HG02973 (cell line): Measurements from ENCODE around the gene MAML2.

Experiments
- ATAC-seq: cut with Tn5 transposase; IDR thresholded peaks from one replicate; pipeline ENCODE4 v1.9.1; 2021; ENCODE audit warnings: moderate library complexity; ENCODE audit not compliant: unreplicated experiment

The MAML2 gene

DNA sequence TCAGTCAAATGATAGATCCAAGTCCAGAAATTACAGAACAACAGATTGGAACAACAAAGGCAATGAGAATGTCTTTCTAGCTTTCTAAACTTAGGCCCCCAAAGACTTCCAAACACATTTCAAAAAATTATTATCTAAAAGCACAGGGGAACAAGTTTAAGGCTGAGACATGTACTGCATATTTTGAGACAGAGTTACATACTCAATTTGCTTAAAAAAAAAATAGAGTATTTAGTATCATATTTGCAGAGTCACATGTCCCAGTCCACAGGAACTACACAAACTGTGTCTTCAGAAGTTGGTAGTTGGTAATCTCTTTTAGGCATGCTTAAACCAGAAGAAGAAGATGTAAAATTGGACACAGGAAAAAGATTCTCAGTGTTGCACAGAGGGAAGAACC lies 127.2 kb downstream of the MAML2 start:
- peak; percentile 7 for ATAC-seq

DNA sequence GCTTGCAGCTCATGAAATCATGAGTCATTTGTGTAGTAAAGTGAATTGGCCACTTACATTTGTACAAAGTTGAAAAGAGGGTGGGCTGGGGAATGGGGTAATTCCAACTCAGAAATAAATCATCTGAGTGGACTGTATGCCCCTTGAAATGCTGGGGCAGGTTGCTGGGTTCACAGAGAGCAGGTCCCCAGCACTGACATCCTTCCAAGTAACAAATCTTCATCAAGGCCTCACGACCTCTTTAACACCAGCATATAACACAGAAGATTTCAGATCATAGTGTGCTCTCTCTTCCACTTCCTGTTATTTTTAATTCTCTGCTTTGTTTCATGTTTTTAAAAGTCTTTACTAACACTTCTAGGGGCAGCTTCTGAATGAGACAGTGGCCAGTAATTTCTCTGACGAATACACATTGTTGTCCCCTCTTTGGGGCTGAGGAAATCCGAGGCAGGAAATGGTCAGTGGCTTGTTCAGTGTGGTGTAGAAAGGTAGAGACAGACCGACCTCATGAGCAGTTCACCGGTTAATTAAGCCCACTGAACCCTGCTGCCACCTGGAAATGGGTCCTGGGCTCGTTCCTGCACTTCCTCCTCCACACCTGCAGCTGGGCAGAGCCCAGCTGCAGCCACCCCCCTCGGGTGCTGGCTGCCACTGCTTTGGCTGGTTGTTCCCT lies 127.7 kb downstream of the MAML2 start:
- ATAC-seq: peak; percentile 64

DNA sequence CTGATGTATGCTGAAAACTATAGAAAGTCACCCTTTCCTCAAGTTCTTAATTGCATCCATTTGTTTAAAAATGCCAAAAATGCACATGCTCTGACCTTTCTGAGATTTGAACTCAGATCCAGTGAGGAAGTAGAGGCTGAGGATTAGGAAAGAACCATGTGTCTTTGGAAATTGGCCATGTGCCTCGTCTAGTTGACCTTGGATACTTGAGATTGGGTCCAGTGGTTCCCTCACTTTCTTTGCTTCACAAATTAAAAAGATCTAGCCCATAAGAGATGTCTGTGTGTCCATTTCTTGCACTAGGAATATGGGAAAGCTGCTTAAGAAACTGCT lies 128.3 kb downstream of the MAML2 start:
- ATAC-seq: no peak

DNA sequence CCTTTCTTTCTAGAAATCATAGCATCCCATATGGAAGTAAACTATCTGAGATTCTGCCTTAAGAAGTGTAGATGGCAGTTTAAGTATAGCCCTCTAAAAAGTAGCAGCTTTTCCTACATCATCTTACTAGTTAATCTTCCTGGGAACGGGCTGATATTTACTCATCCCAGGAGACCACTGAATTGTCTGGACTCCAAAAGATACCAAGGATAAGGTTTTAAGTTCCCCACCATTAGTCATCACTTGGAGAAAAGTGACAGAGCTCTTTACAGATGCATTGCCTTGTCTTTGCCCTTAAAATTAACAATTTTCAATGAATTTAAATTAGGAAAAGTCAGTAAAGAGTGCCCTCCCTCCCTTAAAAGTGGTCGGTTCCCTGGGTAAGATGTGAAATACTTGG lies 129.5 kb downstream of the MAML2 start:
- no peak for ATAC-seq

DNA sequence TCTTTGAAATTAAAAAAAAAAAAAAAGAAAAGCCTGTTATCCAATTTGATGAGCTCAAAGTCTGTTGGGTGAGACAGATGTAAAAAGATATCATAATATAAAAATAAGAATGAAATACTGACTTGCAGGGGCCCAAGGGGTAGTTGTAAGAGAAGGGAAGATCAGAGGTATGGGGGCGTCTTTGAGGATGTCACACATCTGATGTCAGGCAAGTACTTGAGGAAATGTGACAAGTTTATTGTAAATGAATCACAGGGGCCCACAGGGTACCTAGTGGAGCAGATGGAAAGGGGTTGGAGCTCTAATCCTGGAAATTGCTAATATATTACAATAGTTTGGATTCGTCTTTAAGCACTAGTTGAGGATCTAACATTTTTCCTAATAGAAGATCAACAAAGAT lies 131.6 kb downstream of the MAML2 start:
- ATAC-seq: no peak

DNA sequence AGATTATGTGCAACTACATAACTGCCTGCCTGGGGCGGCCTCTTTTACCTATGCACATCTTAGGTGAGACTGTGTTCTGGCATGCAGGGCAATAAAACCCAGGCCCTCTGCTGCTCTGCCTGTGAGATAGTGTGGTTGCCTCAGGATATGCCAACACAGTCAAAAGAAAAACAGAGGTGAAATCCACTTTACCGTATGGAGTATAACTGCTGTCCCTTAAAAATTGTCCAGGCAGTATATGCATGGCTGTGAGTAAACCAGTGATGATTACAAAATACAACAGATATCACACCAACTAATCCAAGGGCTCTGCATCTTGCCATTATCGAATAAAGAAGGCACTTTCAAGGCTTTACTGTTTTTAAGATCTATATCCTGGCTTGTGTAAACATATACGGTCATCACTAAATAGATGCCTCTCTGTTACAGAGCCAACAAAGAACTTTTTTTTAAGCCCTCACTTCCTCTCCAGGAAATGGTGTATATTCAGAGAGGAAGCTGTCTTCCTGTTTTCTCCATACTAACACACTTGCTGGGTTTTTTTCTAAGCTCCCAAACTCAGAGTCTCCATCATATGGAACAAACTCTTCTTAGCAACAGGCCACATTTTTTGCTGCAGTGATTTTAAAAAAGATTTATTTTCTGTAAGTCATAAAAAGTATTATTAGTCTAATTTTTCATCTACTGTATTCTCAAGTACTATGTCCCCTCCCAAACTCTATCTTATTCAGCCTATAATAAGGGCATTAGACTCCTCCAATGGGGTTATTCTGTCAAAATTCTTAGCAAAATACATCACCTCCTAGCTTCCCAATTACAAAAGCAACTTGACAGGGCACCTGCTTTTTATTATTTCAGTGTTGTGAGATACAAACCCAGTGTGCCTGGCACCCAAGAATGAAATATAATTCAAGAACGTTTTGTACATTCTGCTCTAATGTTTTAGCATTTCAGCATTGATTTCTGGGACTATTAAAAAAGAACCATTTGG lies 135.2 kb downstream of the MAML2 start:
- no peak for ATAC-seq

DNA sequence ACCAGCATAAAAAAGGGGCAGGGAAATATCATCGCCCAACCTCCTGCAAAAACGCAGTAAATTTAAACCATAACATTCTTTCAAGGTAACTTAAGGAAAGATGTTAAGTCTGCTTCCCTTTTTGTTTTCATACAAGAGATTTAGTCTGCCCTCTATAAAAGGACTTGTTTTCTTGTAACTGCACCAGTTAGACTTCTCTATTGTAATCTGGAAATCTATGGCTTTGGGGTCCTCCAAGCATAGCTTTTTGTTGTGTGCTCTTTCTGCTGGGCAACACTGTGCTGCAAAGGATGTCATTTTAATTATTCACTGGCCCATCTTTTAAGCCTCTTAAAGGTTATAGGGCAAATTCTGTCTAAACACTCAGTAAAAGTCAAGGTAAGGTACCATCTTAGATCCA lies 136.0 kb downstream of the MAML2 start:
- ATAC-seq: no peak

DNA sequence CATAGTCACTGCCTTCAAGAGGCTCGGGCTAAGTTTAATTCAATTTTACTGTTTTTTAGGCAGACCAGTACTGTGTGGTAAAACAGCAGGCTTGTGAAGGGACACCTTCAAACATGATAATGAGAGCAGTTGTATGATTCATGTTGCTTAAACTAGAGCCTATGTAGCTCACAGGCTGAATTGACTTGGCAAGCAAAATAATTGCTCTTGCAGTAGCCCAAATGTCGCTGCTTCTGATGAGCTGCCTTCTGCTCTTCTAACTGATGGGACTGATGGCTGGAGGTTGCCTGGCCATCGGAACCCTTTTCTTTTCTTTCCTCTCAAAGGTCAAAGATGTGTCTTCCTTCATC lies 137.6 kb downstream of the MAML2 start:
- no peak for ATAC-seq

DNA sequence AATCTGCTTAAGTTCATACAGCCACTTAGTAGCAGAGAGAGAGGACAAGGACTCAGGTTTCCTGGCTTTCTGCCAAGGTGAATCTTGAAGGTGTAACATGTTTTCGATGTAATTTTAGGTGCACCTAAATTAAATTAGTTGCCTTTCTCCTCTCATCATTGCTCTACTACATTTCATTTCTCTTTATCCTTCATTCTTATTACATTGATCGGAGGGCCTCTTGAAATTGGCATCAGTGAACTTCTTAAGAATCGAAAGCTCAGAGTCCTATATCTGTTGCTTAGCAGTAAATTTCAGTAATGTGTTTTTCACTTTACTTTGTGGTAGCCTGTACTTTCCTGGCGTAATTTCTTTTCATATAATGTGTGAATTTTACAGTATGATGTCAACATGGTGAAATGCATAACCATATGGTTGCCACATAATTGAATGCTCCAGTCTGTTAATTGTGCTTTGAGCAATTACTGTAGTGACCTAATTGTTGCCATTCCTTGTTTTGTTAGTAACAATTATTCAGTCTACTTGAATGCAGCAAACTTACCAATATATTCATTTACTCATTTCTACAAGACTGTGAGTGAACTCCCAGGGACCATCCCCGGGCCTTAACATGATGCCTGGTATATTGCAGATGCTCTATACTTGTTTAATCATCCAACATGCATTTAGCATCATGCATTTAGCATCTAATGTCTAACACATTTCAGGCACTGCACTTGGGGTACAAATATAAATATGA lies 138.1 kb downstream of the MAML2 start:
- no peak for ATAC-seq

DNA sequence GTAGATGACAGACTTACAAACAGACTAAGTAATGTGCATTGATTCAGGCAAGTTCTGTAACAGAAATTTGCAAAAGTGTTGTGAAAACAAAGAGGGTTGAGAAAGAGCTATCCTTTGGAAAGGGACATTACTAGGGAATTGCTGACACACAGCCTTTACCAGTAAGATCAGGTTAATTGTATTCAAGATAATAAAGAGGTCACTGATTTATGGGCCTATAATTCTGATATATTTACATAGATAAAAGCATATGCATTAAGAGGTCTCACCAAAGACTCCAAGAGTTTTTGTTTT lies 138.7 kb downstream of the MAML2 start:
- ATAC-seq: no peak

DNA sequence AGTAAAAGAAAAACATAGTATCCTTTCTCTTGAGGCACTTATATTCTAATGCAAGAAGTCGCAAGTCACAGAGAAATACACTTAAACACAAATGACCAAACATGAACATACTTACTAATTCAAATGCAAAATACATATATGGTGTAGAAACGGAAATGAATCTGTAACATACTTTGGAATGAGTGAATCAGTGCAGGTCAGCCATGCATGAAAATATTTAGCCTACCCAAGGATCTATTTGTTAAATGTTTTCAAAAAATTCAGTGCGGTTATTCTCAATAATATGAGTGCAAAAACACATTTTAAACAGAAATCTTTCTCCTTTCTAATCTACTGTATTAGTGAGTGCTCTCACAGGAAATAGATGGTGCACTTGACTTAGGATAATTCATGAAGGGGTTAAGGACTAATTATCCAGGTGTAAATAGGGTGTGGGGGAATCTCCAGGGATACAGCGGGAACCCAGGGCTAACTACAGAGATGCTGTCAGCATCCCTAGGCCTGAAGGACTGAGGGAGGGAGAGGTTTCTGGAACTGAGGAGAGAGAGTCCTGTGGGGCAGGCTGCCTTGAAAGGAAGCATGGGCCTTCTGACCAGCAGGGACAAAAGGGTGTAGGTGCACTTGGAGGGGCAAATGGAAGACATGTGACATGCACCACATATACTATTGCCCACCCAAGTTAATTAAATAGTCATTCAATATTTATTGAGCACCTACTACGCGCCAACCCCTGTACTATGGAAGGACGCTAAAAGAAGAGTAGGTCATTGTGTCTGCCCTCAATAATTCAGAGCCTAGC lies 139.2 kb downstream of the MAML2 start:
- no peak for ATAC-seq

DNA sequence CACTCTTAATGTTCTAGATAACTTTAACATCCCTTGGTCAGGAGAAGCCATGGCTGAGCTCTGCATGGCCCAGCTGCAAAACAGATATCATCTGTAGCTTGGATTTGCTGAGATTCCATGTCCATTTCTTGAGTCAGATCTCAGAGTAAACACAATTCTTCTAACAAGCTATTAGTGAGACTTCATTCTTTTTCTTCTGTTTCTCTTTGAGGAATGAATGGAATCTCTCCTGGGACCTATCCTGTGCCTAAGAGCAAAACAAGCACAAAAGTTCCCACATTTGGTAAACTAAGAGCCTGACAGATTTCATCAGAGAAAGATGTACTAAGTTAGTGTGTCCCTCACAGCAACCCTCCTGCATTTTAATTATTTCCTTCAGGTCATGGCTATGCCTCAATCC lies 142.8 kb downstream of the MAML2 start:
- ATAC-seq: no peak

DNA sequence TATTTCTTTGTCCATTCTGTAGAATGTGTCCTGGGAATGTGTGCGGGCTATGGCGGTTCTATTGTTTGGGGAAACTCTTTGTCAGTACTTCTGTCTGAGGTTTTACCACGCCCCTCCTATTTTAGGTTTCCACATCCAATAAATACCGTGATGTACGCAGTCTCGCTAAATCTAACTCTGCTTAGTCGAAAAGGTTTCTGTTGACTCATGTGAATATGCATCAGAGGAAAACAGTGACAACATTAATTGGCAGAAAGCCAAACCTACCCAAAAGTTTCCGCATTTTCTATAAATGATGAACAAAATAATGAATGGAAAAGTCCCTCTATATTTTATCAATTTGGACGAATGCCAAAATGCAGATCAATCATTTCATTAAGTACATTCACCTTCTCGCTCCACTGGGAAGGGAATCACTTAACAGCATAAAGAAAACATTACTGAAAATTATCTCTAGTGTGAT lies 143.4 kb downstream of the MAML2 start:
- no peak for ATAC-seq

DNA sequence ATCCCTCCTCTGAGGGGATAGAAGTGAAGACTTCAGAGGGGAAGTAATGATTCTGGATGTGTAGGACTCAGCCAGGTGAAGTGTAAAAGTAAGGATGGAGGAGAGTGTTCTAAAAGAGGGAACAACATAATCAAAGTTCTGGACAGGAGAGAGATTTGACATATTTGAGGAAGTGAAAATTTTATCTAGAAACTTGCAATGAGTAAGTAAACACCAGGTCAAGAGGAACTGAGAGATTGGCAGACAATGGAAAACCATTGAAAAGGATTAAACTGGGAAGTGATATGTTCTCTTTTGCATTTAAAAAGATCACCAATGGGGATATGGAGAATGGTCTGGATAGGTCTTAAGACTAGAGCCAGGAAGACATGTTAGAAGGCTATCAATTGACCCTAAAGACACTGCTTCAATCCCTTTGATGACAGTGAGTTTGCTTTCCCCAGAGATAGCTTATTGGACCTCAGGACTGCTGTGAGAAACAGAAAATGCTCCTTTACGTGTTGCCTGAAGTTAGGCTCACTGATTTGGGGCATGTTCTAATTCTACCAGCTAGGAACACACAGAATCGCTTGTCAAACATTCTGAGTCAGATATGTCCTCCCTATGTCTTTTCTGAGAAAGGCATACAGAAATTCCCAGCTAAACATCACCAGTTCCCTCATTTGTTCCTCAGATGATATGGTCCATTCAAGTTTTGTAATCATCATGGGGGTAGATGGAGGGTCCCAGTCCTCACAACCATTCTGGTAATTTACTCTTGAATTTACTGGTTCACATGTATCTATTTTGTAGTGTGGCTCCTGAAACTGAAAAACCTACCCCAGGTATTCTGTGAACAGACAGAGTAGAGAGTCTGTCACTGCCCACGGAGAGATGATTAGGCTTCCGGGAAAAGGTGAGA lies 144.9 kb downstream of the MAML2 start:
- peak; percentile 75 for ATAC-seq

DNA sequence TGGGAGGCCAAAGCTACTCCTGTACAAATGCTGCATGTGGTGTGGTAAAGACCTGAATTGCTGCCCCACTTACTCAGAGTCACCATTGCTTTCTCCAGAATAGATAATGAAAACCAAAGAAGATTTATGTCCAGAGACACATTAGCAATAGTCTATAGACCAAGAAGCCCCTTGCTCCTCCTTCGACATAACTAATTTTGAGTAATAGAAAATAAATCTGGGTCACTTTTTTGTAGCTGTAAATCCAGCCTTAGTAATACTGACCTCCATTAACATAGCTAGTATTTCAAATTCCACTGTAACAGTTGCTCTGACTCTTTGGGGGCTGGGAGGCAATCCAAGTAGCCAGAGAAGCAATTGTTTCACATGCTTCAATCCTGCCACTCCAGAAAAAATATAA lies 145.9 kb downstream of the MAML2 start:
- no peak for ATAC-seq

DNA sequence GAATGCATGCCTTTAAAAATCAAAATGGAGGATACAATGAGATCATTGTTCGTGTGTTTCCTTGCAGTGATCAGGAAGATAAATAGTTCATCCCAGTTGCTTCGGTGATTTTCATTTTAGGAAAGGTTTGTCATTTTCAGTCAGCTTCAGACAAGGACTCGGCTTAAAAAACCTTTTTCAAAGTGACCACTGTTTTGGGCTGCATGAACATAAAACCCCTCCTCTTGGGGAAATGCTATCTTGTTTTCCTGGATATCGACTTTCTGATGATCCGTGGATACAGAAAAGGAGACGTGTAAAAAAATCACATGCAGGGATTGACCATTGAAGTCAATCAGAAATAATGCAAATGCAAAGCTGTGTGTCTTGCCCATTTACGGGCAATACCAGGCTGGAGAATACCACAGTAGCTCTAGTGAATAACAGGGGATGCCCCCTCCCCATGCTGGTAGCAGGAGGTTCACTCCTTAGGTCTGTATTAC lies 146.8 kb downstream of the MAML2 start:
- no peak for ATAC-seq

DNA sequence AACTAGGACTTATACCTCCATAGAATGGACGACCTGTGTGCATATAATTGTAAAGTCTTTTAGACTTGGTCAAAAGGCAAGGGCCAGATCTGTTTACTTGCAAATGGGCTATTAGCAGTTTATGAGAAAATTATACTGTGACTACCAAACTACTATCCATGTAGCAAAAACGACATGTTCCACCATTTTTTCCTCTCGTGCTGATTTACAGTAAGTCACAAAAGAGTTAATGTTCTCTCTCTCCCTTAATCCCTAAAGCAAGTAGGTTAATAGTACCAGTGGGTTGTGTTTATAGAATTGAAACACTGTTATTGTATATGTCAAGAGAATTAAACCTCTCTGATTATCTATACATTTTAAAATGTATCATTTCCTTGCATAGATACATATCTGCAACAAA lies 147.3 kb downstream of the MAML2 start:
- no peak for ATAC-seq

DNA sequence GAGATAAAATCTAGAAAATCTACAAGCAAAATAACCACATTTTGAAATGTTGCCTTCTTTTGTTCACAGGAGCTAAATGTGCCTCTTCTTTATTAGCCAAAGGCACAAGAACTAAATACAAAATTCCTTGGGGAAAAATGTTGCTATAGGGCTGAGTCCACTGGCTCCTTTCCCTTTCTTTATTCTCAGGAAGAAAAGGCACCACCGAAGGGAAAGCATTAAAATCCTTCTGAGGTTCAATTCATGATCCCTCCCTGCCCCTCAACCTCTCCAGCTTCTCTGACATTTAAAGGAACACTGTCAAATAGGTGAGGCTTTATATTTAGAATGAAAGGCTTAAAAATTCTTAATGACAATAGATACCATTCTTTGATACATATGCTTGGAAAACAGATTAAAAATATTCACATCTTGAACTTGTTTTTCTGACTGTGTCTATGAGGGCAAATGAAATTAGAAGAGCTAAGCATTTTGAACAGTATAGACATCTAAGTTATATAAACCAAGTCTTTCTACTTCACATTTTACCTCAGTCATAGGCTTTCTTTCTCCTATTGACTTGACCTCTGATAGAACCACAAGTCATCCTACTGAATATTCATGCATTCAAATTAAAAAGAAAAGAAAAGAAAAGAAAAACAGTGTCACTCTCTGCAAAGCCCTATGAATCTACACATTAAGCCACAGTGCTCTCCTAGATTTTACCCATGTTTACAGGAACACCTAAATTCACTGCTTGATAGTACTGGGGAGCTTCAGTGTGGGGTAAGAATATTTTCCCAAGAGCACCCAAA lies 148.2 kb downstream of the MAML2 start:
- ATAC-seq: no peak
